Activated T-helper 1 cell treated with anti-CD3 and anti-CD28 coated beads, Interleukin-12 subunit alpha, Interleukin-12 subunit beta, Interleukin-2, Interleukin-4 antibody, amounts not matched to agents 30 ng/mL and 10 ng/mL and 1 ng/mL, durations not matched to agents 14 hours and 24 hours and 36 hours (primary cell): Measurements from ENCODE around the gene LDAF1. TPM values are rescaled to one million over a fixed set of nuclear protein-coding genes. Genes with fewer than 3 reads are reported as not detected.
"Not testable (repeated sequence)": the region's sequence is repeated elsewhere in the genome, so short reads cannot be mapped to it uniquely, and the experiment has no call there.

Experiments used
- DNase-seq: peaks from one replicate; pipeline ENCODE4 v3.0.0; 2021; ENCODE audit warnings: low spot score
- H3K27ac Mint-ChIP-seq: one replicate; pipeline ENCODE4 v1.8.0; 2021; ENCODE audit warnings: mild to moderate bottlenecking, mixed read lengths
- H3K27me3 Mint-ChIP-seq: one replicate; pipeline ENCODE4 v1.8.0; 2022; ENCODE audit warnings: mild to moderate bottlenecking, moderate library complexity, mixed read lengths; ENCODE audit not compliant: insufficient read depth
- H3K36me3 Mint-ChIP-seq: one replicate; pipeline ENCODE4 v1.8.0; 2021; ENCODE audit warnings: low read depth, mixed read lengths
- H3K4me1 Mint-ChIP-seq: one replicate; pipeline ENCODE4 v1.8.0; 2021; ENCODE audit warnings: low read depth, mixed read lengths
- H3K4me3 Mint-ChIP-seq: one replicate; pipeline ENCODE4 v1.8.0; 2021; ENCODE audit warnings: mild to moderate bottlenecking, moderate library complexity, mixed read lengths
- H3K9me3 Mint-ChIP-seq: one replicate; pipeline ENCODE4 v1.8.0; 2021; ENCODE audit warnings: mixed read lengths
- intact Hi-C: fragments of 100-400 bp; cut with micrococcal nuclease; formaldehyde crosslinking; loops from one replicate; pipeline ENCODE4 v1.15.1; 2024
- total RNA-seq: library from RNA; stranded (reverse); gene quantifications from 2 replicates; pipeline ENCODE4 v1.2.3, GENCODE V29; 2022

The LDAF1 gene
- total RNA-seq, 1 donor from 2014 or later, result 6.6 TPM

DNA sequence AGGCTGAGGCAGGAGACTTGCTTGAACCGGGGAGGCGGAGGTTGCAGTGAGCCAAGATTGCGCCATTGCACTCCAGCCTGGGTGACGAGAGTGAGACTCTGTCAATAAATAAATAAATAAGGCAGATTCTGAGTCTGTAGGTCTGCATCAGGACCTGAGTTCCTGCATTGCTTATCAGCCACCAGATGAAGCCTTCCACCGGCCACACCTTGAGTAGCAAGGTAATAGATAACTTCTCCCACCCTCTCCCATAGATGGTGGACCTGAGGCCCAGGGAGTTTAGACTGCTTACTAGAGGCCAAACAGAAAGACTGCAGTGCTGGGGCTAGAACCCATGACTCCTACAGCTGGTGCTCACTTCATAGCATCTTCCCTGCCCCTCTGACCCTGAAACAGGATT, 30.8 kb downstream of the LDAF1 start:
- H3K9me3 Mint-ChIP-seq, result peaks cover 8% of the 10 kb centered on the region
- H3K36me3 Mint-ChIP-seq, result peaks cover 3% of the 10 kb centered on the region
- peaks cover 7% of the 10 kb centered on the region for H3K4me1 Mint-ChIP-seq
- no peak for DNase-seq
- intact Hi-C loops, result no loop called here
- no peak overlapping the region for H3K4me3 Mint-ChIP-seq
- no peak overlapping the region for H3K27ac Mint-ChIP-seq
- H3K27me3 Mint-ChIP-seq, result peaks cover 11% of the 10 kb centered on the region

DNA sequence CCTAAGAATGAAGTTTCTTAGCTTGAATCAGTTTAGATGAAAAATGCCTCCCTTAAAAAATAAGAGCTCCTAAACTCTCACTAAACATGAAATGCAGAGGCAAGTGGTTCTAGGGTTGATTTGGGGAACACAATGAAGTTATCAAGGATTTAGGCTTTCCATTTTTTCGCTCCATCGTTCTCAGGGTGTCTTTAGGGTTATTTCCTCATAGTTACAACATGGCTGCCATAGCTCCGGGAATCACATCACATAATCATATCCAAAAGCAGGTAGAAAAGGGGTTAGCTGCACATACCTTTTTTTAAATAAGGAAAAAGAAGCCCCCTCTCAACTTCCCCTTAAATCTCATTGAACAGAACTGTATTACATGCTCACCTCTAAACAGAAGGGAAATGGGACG, 31.5 kb downstream of the LDAF1 start:
- peaks cover 11% of the 10 kb centered on the region for H3K27me3 Mint-ChIP-seq
- intact Hi-C loops, result no loop called here
- H3K4me1 Mint-ChIP-seq, result peaks cover 14% of the 10 kb centered on the region
- H3K27ac Mint-ChIP-seq, result no peak overlapping the region
- H3K4me3 Mint-ChIP-seq, result no peak overlapping the region
- peaks cover under 1% of the 10 kb centered on the region for H3K9me3 Mint-ChIP-seq
- no peaks in the 10 kb centered on the region for H3K36me3 Mint-ChIP-seq
- no peak for DNase-seq

DNA sequence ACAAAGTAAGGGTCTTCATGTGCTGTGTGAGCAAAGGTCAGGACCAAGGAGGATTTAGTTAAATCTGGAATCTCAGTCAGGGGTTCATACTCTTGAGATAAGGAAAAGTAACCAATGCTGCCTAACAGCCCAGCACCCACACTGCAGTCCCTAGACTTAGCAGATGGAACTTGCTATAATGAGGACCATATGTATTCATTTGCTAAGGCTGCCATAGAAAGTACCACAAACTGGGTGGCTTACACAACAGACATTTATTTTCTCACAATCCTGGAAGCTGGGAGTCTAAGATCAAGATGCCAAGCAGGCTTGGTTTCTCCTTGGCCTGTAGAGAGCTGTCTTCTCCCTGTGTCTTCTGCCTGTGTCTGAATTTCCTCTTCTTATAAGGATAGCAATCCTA, 32.1 kb downstream of the LDAF1 start:
- H3K36me3 Mint-ChIP-seq, result no peaks in the 10 kb centered on the region
- H3K9me3 Mint-ChIP-seq, result no peaks in the 10 kb centered on the region
- no peak overlapping the region for H3K27ac Mint-ChIP-seq
- intact Hi-C loops, result no loop called here
- H3K4me3 Mint-ChIP-seq, result no peak overlapping the region
- no peak for DNase-seq
- peaks cover 11% of the 10 kb centered on the region for H3K27me3 Mint-ChIP-seq
- peaks cover 14% of the 10 kb centered on the region for H3K4me1 Mint-ChIP-seq

DNA sequence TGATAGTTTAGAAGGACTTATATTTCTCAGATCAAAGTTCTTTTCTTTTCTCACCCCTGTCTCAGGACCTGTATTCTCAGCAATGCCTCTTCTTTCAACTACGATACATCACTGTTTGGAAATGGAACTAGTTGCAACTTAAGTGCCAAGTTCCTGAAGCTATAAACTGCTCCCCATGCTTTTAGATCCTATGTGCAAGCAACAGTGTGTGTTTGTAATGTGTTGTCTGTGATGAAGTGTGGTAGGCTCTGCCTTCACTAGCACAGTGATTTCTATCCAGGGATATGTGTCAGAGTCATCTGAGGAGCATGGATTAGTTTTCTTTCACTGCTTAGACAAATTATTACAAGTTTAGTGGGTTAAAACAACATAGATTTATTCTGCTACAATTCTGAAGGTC, 34.5 kb downstream of the LDAF1 start:
- Mint-ChIP-seq H3K27ac (no peak overlapping the region), H3K27me3 (peaks cover 12% of the 10 kb centered on the region), H3K9me3 (no peaks in the 10 kb centered on the region), H3K4me3 (no peak overlapping the region), H3K4me1 (peaks cover 14% of the 10 kb centered on the region), H3K36me3 (no peaks in the 10 kb centered on the region)
- DNase-seq, result no peak
- intact Hi-C loops, result no loop called here

DNA sequence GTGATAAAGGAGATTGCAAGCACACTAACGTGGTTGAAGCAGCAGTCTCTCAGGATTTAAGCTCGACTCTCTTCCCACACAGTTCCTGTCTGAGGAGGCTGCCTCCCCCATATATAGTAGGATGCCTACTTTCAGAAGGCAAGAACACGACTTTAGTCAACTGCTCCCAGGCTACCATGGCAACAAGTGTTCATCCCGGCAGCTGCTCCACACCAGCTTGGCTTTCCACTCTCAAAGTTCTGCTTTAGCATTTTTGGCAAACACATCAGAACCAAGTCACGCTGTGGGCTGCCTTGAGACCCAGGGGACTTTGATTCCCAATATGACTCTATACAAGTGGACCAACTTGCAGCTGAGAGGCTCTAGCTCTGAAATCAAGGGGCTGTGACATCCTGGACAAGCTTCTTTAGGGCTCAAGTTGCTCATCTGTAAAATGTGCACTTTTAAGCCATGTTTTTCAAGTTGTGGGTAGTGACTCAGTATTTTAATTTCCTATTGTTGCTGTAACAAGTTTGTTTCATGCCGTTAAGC, 36.4 kb downstream of the LDAF1 start:
- Mint-ChIP-seq H3K4me1 (peaks cover 9% of the 10 kb centered on the region), H3K9me3 (no peaks in the 10 kb centered on the region), H3K36me3 (no peaks in the 10 kb centered on the region), H3K4me3 (no peak overlapping the region), H3K27me3 (peaks cover 10% of the 10 kb centered on the region), H3K27ac (no peak overlapping the region)
- intact Hi-C loops, result no loop called here
- no peak for DNase-seq

DNA sequence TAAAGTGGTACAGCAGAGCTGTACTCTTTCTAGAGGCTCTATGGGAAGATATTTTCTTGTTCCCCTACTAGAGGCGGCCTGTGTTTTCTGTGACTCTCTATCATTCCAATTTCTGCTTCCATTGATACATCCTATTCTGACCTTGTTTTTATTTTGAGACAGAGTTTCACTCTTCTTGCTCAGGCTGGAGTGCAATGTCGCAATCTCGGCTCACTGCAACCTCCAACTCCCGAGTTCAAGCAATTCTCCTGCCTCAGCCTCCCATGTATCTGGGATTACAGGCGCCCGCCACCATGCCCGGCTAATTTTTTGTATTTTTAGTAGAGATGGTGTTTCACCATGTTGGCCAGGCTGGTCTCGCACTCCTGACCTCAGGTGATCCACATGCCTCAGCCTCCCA, 36.9 kb downstream of the LDAF1 start:
- H3K4me3 Mint-ChIP-seq, DNase-seq, H3K9me3 Mint-ChIP-seq, H3K4me1 Mint-ChIP-seq, intact Hi-C loops, H3K27ac Mint-ChIP-seq, H3K36me3 Mint-ChIP-seq: not testable (repeated sequence)
- H3K27me3 Mint-ChIP-seq, result peaks cover 10% of the 10 kb centered on the region

DNA sequence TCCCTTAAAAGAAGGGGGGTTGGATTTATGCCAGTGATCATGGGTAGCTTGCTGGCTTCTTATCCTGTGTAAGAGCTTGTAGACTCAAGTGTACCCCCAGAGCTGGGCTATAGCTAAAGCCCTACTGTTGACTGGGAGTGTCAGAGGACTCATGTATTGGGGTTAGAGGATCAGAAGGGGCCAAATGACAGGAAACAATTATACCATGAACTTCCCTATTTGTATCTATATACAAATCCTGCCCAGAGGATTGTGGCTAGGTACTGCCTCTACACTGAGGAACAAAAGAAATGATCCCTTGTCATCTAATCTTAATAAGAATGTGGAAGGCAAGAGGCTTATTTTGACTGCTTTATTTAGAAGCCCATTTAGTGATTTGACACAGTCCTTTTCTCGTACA, 38.6 kb downstream of the LDAF1 start:
- Mint-ChIP-seq H3K9me3 (no peaks in the 10 kb centered on the region), H3K36me3 (no peaks in the 10 kb centered on the region), H3K4me3 (no peak overlapping the region), H3K27me3 (peaks cover 10% of the 10 kb centered on the region), H3K27ac (no peak overlapping the region), H3K4me1 (peaks cover 9% of the 10 kb centered on the region)
- no peak for DNase-seq
- intact Hi-C loops, result no loop called here

DNA sequence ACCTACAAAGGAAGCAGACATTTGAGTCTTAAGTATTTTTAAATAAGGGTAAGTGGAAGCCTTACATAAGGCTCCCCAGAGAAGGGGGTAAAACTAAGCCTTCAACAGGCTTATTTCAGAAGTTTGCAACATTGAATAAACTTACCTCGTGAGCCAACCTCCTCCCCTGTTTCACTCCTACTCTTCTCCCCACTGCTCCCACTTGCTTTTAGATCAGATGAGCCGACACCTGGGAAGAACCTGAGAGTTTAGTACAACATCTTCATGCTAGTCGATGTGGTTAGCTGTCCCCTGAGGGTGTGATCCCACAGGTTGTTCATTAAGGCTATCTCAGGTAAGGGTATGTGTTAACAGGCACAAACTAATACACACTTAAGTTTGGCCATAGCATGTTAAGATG, 39.1 kb downstream of the LDAF1 start:
- H3K9me3 Mint-ChIP-seq, result no peaks in the 10 kb centered on the region
- H3K27me3 Mint-ChIP-seq, result peaks cover 8% of the 10 kb centered on the region
- H3K4me1 Mint-ChIP-seq, result peaks cover 9% of the 10 kb centered on the region
- intact Hi-C loops, result no loop called here
- no peak overlapping the region for H3K27ac Mint-ChIP-seq
- H3K36me3 Mint-ChIP-seq, result no peaks in the 10 kb centered on the region
- no peak overlapping the region for H3K4me3 Mint-ChIP-seq
- no peak for DNase-seq

DNA sequence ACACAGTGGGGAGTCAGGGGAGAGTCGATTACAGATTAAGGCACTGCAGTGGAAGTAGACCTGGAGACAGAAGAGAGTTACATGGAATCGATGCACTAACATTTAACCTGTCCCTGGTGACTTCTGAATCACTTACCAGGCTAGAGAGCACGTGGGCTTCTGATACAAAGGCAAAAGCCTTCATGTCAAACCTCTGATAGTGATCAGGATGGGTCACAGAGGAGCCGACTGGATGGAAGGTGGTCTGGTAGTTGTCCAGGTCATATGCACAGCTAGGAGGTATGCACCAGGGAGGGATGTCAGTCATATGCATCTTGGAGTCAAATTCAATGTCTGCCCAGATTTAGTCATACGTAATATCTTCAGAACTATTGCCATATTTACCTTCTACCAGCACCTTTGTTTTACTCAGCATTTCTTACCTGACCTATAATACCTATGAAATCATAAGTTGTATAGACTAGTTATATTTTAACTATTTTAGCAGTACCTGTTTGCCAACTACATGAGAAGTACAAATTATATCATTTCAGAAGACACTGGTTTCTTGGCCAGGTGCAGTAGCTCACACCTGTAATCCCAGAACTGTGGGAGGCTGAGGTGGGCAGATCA, 41.2 kb downstream of the LDAF1 start:
- H3K27ac Mint-ChIP-seq, result no peak overlapping the region
- no peak overlapping the region for H3K4me3 Mint-ChIP-seq
- H3K27me3 Mint-ChIP-seq, result peaks cover 5% of the 10 kb centered on the region
- no peak for DNase-seq
- no peaks in the 10 kb centered on the region for H3K9me3 Mint-ChIP-seq
- H3K36me3 Mint-ChIP-seq, result no peaks in the 10 kb centered on the region
- H3K4me1 Mint-ChIP-seq, result peaks cover 3% of the 10 kb centered on the region
- intact Hi-C loops, result no loop called here

DNA sequence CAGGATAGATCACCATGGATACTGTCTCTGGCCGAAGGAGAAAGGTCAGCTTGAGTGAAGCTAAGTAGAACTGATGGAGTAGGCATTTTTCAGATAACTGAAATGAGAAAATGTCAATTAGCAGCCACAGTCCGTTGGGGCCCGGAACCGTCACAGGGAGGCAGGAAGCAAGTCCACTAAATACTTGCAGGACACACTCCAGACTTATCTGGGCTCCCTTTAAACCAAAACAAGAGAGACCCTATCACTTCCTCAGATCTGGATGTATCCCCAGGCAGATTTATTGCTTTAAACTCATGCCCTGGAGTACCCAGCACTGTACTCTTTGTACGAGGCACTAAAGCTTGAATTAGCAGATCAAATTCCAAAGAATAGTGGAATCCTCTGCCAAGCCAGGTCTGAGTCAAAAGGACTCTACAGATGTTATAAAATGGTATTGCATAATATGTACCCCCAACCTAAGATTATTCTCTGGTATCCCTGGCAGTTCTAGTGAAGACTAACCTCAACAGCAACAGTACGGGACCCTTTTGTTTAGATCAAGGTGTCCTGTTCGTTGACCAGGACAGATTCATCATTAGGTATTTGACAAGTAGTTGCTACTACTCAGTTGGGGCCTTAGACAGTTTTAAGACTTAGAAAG, 44.8 kb downstream of the LDAF1 start:
- no peak overlapping the region for H3K4me3 Mint-ChIP-seq
- no peak for DNase-seq
- H3K27me3 Mint-ChIP-seq, result peaks cover 3% of the 10 kb centered on the region
- H3K9me3 Mint-ChIP-seq, result no peaks in the 10 kb centered on the region
- H3K4me1 Mint-ChIP-seq, result no peaks in the 10 kb centered on the region
- no peaks in the 10 kb centered on the region for H3K36me3 Mint-ChIP-seq
- H3K27ac Mint-ChIP-seq, result no peak overlapping the region
- intact Hi-C loops, result no loop called here

DNA sequence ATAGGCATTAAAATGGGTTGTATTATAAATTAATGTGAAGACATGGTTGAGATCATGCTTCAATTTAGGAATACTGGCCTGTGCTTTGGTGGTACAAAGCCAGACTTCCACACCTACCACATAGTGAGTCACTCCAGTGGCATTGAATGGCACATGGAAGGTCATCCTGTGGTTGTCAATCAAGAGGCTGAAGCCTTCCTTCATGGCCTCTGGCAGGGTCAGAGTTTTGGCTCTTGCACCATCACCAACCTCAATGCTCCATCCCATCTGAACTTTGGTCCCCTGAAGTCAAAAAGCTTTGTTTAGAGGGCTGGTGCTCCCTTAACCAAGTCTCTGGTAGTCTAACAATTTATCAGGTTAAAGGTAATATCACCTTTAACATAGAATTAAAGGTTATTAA, 46.8 kb downstream of the LDAF1 start:
- H3K27ac Mint-ChIP-seq, result no peak overlapping the region
- no peaks in the 10 kb centered on the region for H3K9me3 Mint-ChIP-seq
- no peak overlapping the region for H3K4me3 Mint-ChIP-seq
- no peaks in the 10 kb centered on the region for H3K36me3 Mint-ChIP-seq
- intact Hi-C loops, result no loop called here
- H3K4me1 Mint-ChIP-seq, result no peaks in the 10 kb centered on the region
- peaks cover 6% of the 10 kb centered on the region for H3K27me3 Mint-ChIP-seq
- DNase-seq, result no peak

DNA sequence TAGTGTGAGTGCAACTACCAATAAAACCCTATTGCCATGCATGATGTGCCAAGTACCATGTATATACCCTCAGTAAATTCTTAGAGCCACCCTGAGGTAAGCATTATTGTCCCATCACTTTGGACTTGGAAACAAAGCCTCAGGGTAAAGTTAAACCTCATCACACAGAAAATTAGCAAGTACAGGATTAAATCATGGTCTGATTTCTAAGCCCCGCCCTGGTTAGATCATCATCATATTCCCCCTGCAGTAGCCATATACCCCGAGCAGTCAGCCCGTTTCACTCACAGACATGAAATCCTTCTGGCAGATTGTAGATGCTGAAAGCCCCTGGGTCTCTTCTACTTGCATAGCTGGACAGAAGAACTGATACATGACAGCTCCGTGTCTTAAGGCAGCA, 48.1 kb downstream of the LDAF1 start:
- H3K27me3 Mint-ChIP-seq, result peaks cover 6% of the 10 kb centered on the region
- no peaks in the 10 kb centered on the region for H3K4me1 Mint-ChIP-seq
- H3K36me3 Mint-ChIP-seq, result no peaks in the 10 kb centered on the region
- intact Hi-C loops, result no loop called here
- H3K27ac Mint-ChIP-seq, result no peak overlapping the region
- DNase-seq, result no peak
- no peaks in the 10 kb centered on the region for H3K9me3 Mint-ChIP-seq
- no peak overlapping the region for H3K4me3 Mint-ChIP-seq

DNA sequence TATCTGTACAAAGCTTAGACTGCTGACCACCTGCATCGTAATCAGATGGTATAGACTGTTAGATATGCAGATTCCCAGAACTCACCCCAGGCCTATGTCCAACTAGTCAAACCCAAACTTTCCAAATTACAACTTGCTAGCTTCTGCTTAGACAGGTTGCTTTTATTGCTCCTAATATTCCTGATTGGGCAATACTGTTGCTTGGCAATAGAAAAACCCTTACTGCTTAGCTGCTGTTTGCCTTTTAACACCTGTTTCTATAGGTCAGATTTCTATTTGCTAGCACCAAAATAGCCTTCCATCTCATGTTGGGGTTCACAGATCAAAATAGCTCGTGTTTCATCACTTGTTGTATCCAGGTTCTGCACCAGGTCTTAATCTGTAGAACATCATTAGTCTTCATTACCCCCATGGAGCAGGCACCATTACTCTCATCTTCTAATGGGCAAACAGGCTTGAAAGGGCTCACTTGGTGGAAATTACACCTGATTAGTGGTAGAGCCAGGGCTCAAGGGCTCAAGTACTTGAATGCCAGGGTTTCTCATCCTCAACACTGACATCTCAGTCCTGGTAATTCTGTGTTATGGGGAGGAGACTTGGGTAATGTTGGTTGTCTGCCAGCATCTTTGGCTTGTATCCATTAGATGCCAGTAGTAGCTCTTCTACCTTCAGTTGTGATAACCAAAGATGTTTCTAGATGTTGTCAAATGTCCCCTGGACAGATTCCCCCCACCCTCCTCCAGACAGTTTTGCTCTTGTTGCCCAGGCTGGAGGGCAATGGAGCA, 50.2 kb downstream of the LDAF1 start:
- Mint-ChIP-seq H3K27me3 (peaks cover 6% of the 10 kb centered on the region), H3K36me3 (no peaks in the 10 kb centered on the region), H3K9me3 (no peaks in the 10 kb centered on the region), H3K4me1 (no peaks in the 10 kb centered on the region), H3K27ac (no peak overlapping the region), H3K4me3 (no peak overlapping the region)
- DNase-seq, result no peak
- intact Hi-C loops, result no loop called here
